Neural progenitor cell (in vitro differentiated cells): Measurements from ENCODE around the gene CSRP2. TPM values are rescaled to one million over a fixed set of nuclear protein-coding genes. Genes with fewer than 3 reads are reported as not detected.
A peak's percentile ranks its signal among the peaks of the same experiment; 100 is the strongest.

Source experiments
- DNase-seq: peaks from one replicate; pipeline ENCODE4 v3.0.0-alpha.2; 2016; ENCODE audit warnings: low spot score
- H2AFZ ChIP-seq: fragments of 200-600 bp; sonication (generic); replicated peaks from 2 replicates; pipeline ENCODE4 v1.6.1; 2016; ENCODE audit warnings: antibody characterized with exemption
- H3F3A ChIP-seq: fragments of 200-600 bp; sonication (generic); 2 replicates; pipeline ENCODE4 v1.6.1; 2016; ENCODE audit warnings: antibody characterized with exemption, low read depth
- H3K27ac ChIP-seq: fragments of 200-600 bp; sonication (generic); 2 replicates; pipeline ENCODE4 v1.5.1; 2016; ENCODE audit warnings: mild to moderate bottlenecking
- H3K27me3 ChIP-seq: fragments of 200-600 bp; sonication (generic); 2 replicates; pipeline ENCODE4 v1.6.1; 2016; ENCODE audit warnings: mild to moderate bottlenecking, moderate library complexity
- H3K36me3 ChIP-seq: fragments of 200-600 bp; sonication (generic); 2 replicates; pipeline ENCODE4 v1.5.1; 2016
- H3K4me1 ChIP-seq: fragments of 200-600 bp; sonication (generic); 2 replicates; pipeline ENCODE4 v1.6.1; 2016; ENCODE audit warnings: mixed run types
- H3K4me2 ChIP-seq: fragments of 200-600 bp; sonication (generic); 2 replicates; pipeline ENCODE4 v1.6.1; 2016
- H3K4me3 ChIP-seq: fragments of 200-600 bp; sonication (generic); 2 replicates; pipeline ENCODE4 v1.5.1; 2016
- H3K79me2 ChIP-seq: fragments of 200-600 bp; sonication (generic); 2 replicates; pipeline ENCODE4 v1.6.1; 2016; ENCODE audit warnings: low read depth
- H3K9ac ChIP-seq: fragments of 200-600 bp; sonication (generic); 2 replicates; pipeline ENCODE4 v1.6.1; 2016
- H3K9me3 ChIP-seq: fragments of 200-600 bp; sonication (generic); 2 replicates; pipeline ENCODE4 v1.5.1; 2016; ENCODE audit warnings: low read depth
- H4K20me1 ChIP-seq: fragments of 200-600 bp; sonication (generic); 2 replicates; pipeline ENCODE4 v1.6.1; 2016; ENCODE audit warnings: low read depth
- H3K27ac Mint-ChIP-seq: 3 replicates; pipeline ENCODE4 v1.8.0; 2021; ENCODE audit warnings: mixed read lengths
- H3K27me3 Mint-ChIP-seq: 2 replicates; pipeline ENCODE4 v1.8.0; 2022; ENCODE audit warnings: low read depth, mild to moderate bottlenecking, inconsistent platforms, moderate library complexity, mixed read lengths; ENCODE audit not compliant: insufficient read depth
- H3K36me3 Mint-ChIP-seq: 3 replicates; pipeline ENCODE4 v1.8.0; 2021; ENCODE audit warnings: mixed read lengths
- H3K4me1 Mint-ChIP-seq: 3 replicates; pipeline ENCODE4 v1.8.0; 2021; ENCODE audit warnings: mixed read lengths
- H3K4me3 Mint-ChIP-seq: 3 replicates; pipeline ENCODE4 v1.8.0; 2021; ENCODE audit warnings: mild to moderate bottlenecking, moderate library complexity, mixed read lengths
- H3K9me3 Mint-ChIP-seq: 3 replicates; pipeline ENCODE4 v1.8.0; 2020; ENCODE audit warnings: mixed read lengths
- CTCF ChIP-seq: fragments of 200-600 bp; sonication (generic); IDR thresholded peaks from 2 replicates; pipeline ENCODE4 v1.5.1; 2017; ENCODE audit warnings: antibody characterized with exemption, mild to moderate bottlenecking
- EZH2 ChIP-seq: fragments of 200-600 bp; sonication (generic); IDR thresholded peaks from 2 replicates; pipeline ENCODE4 v1.6.1; 2017; ENCODE audit warnings: antibody characterized with exemption, mild to moderate bottlenecking, moderate library complexity
- EZH2phosphoT487 ChIP-seq: fragments of 200-600 bp; sonication (generic); IDR thresholded peaks from 2 replicates; pipeline ENCODE4 v1.6.1; 2017; ENCODE audit warnings: antibody characterized with exemption
- total RNA-seq: library from RNA; depleted of rRNA; stranded (reverse); fragments of >200 nt; gene quantifications from 2 replicates; pipeline ENCODE4 v1.2.3, GENCODE V29; 2015; ENCODE audit warnings: low replicate concordance

CSRP2 gene
- total RNA-seq, 1 donor from 2014 or later = 405 TPM

- Mint-ChIP-seq H3K4me1 (peaks cover 40% of the 10 kb centered on the region), H3K27ac (no peak overlapping the region), H3K4me3 (peak overlapping the region; percentile 90), H3K36me3 (peaks cover 3% of the 10 kb centered on the region), H3K9me3 (no peaks in the 10 kb centered on the region), H3K27me3 (peaks cover 8% of the 10 kb centered on the region)
- no peak overlapping the region for H3K9ac ChIP-seq
- no peak overlapping the region for H3K4me2 ChIP-seq
- no peaks in the 10 kb centered on the region for H3K9me3 ChIP-seq
- H3K27ac ChIP-seq = no peak overlapping the region
- H3F3A ChIP-seq = peaks cover 14% of the 10 kb centered on the region
- H3K4me3 ChIP-seq = no peak overlapping the region
- H3K27me3 ChIP-seq = no peaks in the 10 kb centered on the region
- H2AFZ ChIP-seq = peak overlapping the region; percentile 6
- H3K36me3 ChIP-seq = no peaks in the 10 kb centered on the region
- no peak for DNase-seq
- peaks cover 26% of the 10 kb centered on the region for H3K79me2 ChIP-seq
- H4K20me1 ChIP-seq = peaks cover 21% of the 10 kb centered on the region
- H3K4me1 ChIP-seq = peaks cover 30% of the 10 kb centered on the region
- TF ChIP-seq EZH2 (no peak), EZH2phosphoT487 (no peak), CTCF (no peak)
These were observed 1.8 kb upstream of the CSRP2 start for GRCh38 chr12:76880519-76881023.

GRCh38 chr12:76879710-76880518, 1.1 kb upstream of the CSRP2 start:
- Histone ChIP-seq H4K20me1 (peaks cover 27% of the 10 kb centered on the region), H3K4me3 (peak overlapping the region; percentile 71), H2AFZ (peak overlapping the region; percentile 58), H3K36me3 (no peaks in the 10 kb centered on the region), H3F3A (peaks cover 14% of the 10 kb centered on the region), H3K9ac (no peak overlapping the region), H3K27me3 (no peaks in the 10 kb centered on the region), H3K27ac (no peak overlapping the region), H3K4me1 (peaks cover 36% of the 10 kb centered on the region), H3K9me3 (no peaks in the 10 kb centered on the region), H3K79me2 (peaks cover 33% of the 10 kb centered on the region), H3K4me2 (peak overlapping the region; percentile 78)
- TF ChIP-seq EZH2 (no peak), CTCF (no peak)
- DNase-seq = no peak
- Mint-ChIP-seq H3K4me1 (peaks cover 42% of the 10 kb centered on the region), H3K27ac (peak overlapping the region; percentile 99), H3K9me3 (peaks cover 3% of the 10 kb centered on the region), H3K4me3 (peak overlapping the region; percentile 90), H3K36me3 (peaks cover 7% of the 10 kb centered on the region), H3K27me3 (peaks cover 8% of the 10 kb centered on the region)

GRCh38 chr12:76878099-76878898, 520 bp downstream of the CSRP2 start:
- Histone ChIP-seq H2AFZ (no peak overlapping the region), H4K20me1 (peaks cover 44% of the 10 kb centered on the region), H3F3A (peaks cover 16% of the 10 kb centered on the region), H3K79me2 (peaks cover 49% of the 10 kb centered on the region), H3K4me2 (peak overlapping the region; percentile 97), H3K9me3 (no peaks in the 10 kb centered on the region), H3K36me3 (no peaks in the 10 kb centered on the region), H3K4me1 (peaks cover 39% of the 10 kb centered on the region), H3K4me3 (peak overlapping the region; percentile 71), H3K9ac (peak overlapping the region; percentile 63), H3K27ac (peak overlapping the region; percentile 88), H3K27me3 (no peaks in the 10 kb centered on the region)
- Mint-ChIP-seq H3K9me3 (peaks cover 3% of the 10 kb centered on the region), H3K4me3 (peak overlapping the region; percentile 98), H3K36me3 (peaks cover 22% of the 10 kb centered on the region), H3K27me3 (peaks cover 9% of the 10 kb centered on the region), H3K27ac (peak overlapping the region; percentile 95), H3K4me1 (peaks cover 37% of the 10 kb centered on the region)
- peak; percentile 82 for DNase-seq
- TF ChIP-seq CTCF = peak; percentile 46
- TF ChIP-seq EZH2phosphoT487 = no peak
